Mucosa of descending colon (tissue), 3 donors: ENCODE measurements around the gene SLC22A7. TPM values are rescaled to one million over a fixed set of nuclear protein-coding genes. Genes with fewer than 3 reads are reported as not detected.
A peak's percentile ranks its signal among the peaks of the same experiment; 100 is the strongest.

Source experiments
- ATAC-seq: fragments of 200-7000 bp; cut with Tn5 transposase; one replicate; pipeline ENCODE4 v1.9.1; 2020; ENCODE audit warnings: mild to moderate bottlenecking, moderate library complexity
- DNase-seq, 3 donors: peaks; one replicate each; pipeline ENCODE4 v3.0.0-alpha.2; 2020
- H3K36me3 ChIP-seq: fragments of 200-600 bp; one replicate; pipeline ENCODE4 v1.8.0; 2021; ENCODE audit warnings: low read depth, mild to moderate bottlenecking
- H3K4me1 ChIP-seq: fragments of 200-600 bp; one replicate; pipeline ENCODE4 v1.8.0; 2021; ENCODE audit warnings: low read depth, mild to moderate bottlenecking
- H3K4me3 ChIP-seq: fragments of 200-600 bp; one replicate; pipeline ENCODE4 v1.8.0; 2021; ENCODE audit warnings: mild to moderate bottlenecking
- H3K9me3 ChIP-seq: fragments of 200-600 bp; one replicate; pipeline ENCODE4 v1.8.0; 2021; ENCODE audit warnings: mild to moderate bottlenecking
- intact Hi-C, 2 donors: fragments of 100-400 bp; cut with DNase I in 1 of 2; cut with micrococcal nuclease in 1 of 2; formaldehyde crosslinking; loops; one replicate each; pipeline versions ENCODE4 v1.11.0 to v1.11.1; 2022; cut with DNase I, micrococcal nuclease
- total RNA-seq, 3 donors: library from RNA; stranded (reverse); fragmentation: NEBNext Ultra II Directional in 2 of 3; extraction: Animal tissue kit (Norgen Biotek cat#: 25700) in 2 of 3; gene quantifications; one replicate each; pipeline versions ENCODE4 v1.2.1 to v1.2.4, GENCODE V29; 2021 to 2023
- TF ChIP-seq, protein P1 (sequence below): fragments of 200-600 bp; IDR thresholded peaks from one replicate; pipeline ENCODE4 v1.8.0; 2022; ENCODE audit warnings: antibody characterized with exemption, mild to moderate bottlenecking
- donor health status: DM: no; HTN: no; CAD: no; lungs with moderate emphysema.
- donor health status: DM: no; HTN: no; CAD: no.
- donor health status: DM: no; HTN: yes; CAD: no.

The SLC22A7 gene
- total RNA-seq, 3 donors from 2014 or later, result 0.32 TPM; not detected in 2

DNA sequence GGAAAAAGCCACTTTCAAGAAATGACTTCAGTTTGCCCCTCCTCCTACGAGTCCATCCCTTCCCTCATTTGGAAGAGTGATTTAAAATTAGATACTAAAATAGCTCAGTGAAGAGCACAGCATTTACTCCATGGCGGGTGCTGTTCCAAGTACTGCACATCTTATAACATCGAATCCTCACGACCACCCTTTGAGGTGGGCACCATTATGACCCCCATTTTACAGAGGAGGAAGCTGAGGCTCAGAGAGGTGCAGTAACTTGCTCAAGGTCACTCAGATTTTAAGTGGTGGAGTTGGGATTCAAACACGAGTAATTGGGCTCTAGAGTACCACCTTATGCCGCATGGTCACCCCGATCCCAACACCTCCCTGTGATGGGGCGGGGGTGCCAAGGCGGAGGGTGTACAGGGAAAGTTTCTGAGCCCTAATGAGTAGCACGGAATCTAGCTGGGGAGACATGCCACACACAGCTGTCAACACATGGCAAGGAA lies 29.2 kb upstream of the SLC22A7 start:
- no peak for ATAC-seq
- no peaks in the 10 kb centered on the region for H3K36me3 ChIP-seq
- no peaks in the 10 kb centered on the region for H3K9me3 ChIP-seq
- TF ChIP-seq, protein P1, sequence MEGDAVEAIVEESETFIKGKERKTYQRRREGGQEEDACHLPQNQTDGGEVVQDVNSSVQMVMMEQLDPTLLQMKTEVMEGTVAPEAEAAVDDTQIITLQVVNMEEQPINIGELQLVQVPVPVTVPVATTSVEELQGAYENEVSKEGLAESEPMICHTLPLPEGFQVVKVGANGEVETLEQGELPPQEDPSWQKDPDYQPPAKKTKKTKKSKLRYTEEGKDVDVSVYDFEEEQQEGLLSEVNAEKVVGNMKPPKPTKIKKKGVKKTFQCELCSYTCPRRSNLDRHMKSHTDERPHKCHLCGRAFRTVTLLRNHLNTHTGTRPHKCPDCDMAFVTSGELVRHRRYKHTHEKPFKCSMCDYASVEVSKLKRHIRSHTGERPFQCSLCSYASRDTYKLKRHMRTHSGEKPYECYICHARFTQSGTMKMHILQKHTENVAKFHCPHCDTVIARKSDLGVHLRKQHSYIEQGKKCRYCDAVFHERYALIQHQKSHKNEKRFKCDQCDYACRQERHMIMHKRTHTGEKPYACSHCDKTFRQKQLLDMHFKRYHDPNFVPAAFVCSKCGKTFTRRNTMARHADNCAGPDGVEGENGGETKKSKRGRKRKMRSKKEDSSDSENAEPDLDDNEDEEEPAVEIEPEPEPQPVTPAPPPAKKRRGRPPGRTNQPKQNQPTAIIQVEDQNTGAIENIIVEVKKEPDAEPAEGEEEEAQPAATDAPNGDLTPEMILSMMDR, result no peak
- no peak overlapping the region for H3K4me3 ChIP-seq
- intact Hi-C loops, result loop anchor here (2.0 to 10.0 kb wide), 2 partner anchors 22 to 66 kb away; no protein-coding TSS in a partner anchor
- DNase-seq, result peak in 1 of 3 donors; percentile 41
- peaks cover 40% of the 10 kb centered on the region for H3K4me1 ChIP-seq

DNA sequence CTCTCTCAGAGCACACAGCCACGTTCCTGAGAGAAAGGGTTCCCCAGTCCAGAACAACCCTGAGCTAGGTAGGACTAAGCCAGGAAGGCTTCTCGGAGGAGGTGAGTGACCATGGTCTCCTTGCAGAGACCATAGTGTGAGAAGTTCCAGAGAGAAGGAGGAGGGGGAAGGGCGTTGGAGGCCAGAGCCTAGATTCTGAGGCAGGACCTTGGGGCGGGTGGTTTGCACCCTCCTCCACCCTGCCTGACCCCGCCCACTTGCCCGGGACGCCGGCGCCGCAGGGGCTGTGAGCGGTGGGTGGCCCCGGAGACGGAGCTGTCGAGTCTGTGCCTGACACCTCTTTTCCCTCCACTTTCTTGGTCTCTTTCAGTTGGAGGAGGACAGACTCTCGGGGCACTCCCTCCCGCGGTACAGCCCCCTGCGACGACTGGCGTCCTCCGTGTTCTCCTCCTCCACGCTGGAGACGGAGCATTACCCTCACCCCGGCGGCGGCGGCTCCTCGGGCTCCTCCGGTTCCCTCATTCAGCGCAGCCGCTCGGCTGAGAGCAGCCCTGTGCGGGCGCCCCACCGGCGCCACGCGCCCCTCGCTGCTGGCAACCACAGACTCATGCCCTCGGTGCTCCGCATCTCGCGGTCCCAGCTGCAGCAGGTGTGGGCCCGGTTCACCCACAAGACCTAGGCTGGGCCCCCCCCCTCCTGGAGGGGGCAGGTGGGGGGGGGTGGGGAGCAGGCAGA lies 28.6 kb upstream of the SLC22A7 start:
- H3K36me3 ChIP-seq, result no peaks in the 10 kb centered on the region
- DNase-seq (peak; percentile 77 to 89 (median 81)), ATAC-seq (peak; percentile 60)
- TF ChIP-seq, protein P1, result no peak
- H3K9me3 ChIP-seq, result no peaks in the 10 kb centered on the region
- H3K4me3 ChIP-seq, result no peak overlapping the region
- intact Hi-C loops, result loop anchor here (2.0 to 10.0 kb wide), 2 partner anchors 21 to 65 kb away; no protein-coding TSS in a partner anchor
- H3K4me1 ChIP-seq, result peaks cover 40% of the 10 kb centered on the region

DNA sequence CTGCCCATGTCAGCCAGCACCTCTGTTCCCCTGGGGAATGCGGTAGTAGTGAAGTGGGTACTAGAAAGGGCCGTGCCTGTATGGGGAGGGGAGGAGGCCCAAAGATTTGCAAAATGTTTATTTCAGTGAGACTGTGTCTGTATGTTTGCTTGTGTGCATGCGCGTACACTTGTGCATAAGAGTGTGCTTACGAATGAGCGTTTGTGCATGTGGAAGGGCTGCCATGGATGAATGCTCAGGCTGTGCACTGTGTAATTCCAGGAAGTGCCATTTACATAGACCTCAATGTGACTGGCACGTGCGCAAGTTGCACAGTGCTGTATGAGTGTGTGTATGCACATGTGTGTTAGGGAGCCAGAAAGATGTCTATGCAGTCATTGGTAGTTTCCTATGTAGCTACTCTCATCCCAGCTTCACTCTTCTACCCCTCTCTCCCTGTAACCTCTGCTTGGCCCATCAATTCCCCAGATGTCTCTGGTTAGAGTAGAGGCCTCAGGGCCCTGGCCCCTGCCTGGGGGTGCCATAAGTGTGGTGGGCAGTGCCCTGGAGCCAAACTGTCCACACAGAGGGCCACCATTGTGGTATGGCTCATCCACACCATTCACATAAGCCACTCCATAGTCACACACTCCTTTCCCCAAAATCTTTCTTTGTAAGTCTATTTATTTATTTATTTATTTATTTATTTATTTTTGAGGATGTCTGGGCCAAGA lies 26.8 kb upstream of the SLC22A7 start:
- ATAC-seq (no peak), DNase-seq (peak in 2 of 3 donors; percentile 20 to 26)
- no peaks in the 10 kb centered on the region for H3K36me3 ChIP-seq
- H3K4me1 ChIP-seq, result peaks cover 53% of the 10 kb centered on the region
- TF ChIP-seq, protein P1, result no peak
- no peak overlapping the region for H3K4me3 ChIP-seq
- intact Hi-C loops, result no loop called here
- no peaks in the 10 kb centered on the region for H3K9me3 ChIP-seq

DNA sequence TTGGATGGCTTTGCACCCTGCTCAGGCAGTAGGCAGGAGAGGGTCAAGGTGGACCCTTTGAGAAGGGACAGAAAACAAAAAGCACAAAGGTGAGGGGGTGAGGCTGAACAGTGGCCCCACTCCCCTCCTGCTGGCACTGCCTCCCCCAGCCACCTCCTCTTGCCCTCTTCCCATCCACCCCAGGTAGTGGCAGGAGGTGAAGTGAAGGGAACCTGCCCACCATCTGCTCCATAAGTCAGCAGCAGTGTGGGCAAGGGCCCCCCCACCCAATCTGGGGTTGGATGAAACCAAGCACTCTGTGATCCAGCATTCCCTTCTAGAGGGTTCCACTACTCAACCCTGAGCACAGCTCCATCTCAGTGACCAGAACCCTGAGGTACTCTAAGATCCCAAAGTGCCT lies 26.1 kb upstream of the SLC22A7 start:
- intact Hi-C loops, result no loop called here
- Histone ChIP-seq H3K4me1 (peaks cover 60% of the 10 kb centered on the region), H3K36me3 (no peaks in the 10 kb centered on the region), H3K4me3 (no peak overlapping the region), H3K9me3 (no peaks in the 10 kb centered on the region)
- DNase-seq, result no peak
- no peak for ATAC-seq
- TF ChIP-seq, protein P1, result no peak

DNA sequence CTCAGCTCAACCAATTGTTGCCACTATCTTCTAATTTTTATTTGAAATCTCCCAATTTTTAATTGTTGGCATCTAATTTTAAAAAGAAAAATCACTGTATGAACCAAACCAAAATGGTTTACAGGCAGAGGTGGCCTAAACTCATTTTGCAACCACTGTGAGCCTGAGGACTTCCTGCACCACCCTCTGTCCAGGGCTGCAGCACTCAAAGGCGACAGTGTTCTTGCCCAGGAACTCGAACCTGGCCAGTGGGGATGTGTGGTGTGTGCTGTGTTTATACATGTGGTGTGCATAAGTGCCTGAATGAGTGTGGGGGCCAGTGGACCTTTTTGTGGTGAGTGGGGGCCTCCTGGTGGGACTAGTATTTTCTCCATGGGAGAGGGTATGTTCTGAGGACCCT lies 24.4 kb upstream of the SLC22A7 start:
- H3K4me1 ChIP-seq, result peaks cover 60% of the 10 kb centered on the region
- peak in 1 of 3 donors; percentile 17 for DNase-seq
- TF ChIP-seq, protein P1, result no peak
- H3K9me3 ChIP-seq, result no peaks in the 10 kb centered on the region
- no peak for ATAC-seq
- no peaks in the 10 kb centered on the region for H3K36me3 ChIP-seq
- no peak overlapping the region for H3K4me3 ChIP-seq
- intact Hi-C loops, result no loop called here
